ENCODE results near the gene TLX2.

Gene TLX2

DNA sequence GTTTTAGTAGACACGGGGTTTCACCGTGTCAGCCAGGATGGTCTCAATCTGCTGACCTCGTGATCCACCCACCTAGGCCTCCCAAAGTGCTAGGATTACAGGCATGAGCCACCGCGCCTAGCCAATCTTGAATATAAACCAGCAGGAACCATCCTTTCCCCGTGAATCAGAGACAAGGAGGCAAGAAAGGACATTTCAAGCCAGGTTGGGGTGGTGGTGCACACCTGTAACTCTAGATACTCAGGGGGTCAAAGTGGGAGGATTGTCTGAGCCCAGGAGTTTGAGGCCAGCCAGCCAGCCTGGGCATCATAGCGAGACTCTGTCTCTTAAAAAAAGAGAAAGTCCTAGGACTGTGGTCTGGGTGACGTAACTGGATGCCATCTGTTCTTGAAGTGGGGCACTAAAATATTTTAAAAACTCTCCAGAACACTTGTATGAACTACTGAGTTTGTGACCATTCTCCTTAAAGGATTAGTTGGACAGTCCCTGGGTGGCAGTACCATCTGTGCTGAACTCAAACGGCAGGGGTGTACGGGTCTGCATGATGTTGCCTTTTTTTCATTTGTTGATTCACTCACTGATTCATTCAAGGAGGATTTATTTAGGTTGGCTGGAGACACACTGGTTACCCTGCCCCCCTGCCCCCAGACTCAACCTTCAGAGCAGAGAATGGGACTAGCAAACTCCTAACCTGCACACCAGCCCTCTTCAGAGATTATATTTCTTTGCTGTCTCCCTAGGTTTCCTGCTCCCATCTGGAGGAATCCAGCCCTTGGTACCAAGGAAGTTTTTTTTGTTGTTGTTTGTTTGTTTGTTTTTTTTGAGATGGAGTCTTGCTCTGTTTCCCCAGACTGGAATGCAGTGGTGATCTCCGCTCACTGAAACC is 2.9 kb upstream of the TLX2 start:
- no peak for DNase-seq (ENCODE audit: low read depth in 2 of 2)

DNA sequence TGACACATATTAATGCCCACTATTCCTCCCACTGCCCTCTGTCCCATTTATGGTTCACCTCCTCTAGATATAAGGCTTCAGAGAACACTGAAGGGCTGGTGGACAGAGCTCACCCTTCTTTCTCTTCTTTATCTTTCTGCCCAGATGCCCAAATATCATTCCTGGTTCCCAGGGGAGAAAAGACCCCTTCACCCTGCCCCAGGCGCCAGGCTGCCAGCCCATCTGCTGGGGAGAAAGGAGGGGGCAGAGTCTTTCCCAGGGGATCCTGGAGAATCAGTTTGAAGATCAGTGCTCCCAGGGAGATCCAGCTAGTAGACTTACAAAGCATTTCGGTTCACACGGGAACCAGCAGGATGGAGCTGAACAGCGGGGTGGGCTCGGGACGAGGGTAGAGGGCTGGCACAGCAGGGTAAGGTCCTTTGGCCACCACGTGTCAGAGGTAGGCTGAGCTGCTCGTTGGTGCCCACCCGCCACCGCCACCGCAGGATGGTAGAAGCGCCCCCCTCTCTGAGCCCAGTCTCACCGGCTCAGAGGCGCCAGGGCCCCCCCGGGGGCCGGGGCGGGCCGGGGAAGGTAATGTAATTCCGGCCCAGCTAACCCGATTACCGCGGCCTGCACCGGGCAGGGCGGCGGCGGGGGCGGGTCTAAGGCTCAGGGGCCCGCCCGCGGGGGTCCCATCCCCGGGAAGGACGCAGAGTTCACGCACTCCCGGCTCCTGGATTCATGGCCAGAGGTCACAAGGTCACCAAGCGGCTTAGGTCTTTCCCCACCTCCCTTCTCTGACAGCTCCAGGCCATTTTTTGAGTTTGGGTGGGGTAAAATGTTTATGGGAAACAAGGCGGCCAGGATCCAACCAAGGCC is 1.3 kb upstream of the TLX2 start:
- no peak for DNase-seq (ENCODE audit: low read depth in 2 of 2)

DNA sequence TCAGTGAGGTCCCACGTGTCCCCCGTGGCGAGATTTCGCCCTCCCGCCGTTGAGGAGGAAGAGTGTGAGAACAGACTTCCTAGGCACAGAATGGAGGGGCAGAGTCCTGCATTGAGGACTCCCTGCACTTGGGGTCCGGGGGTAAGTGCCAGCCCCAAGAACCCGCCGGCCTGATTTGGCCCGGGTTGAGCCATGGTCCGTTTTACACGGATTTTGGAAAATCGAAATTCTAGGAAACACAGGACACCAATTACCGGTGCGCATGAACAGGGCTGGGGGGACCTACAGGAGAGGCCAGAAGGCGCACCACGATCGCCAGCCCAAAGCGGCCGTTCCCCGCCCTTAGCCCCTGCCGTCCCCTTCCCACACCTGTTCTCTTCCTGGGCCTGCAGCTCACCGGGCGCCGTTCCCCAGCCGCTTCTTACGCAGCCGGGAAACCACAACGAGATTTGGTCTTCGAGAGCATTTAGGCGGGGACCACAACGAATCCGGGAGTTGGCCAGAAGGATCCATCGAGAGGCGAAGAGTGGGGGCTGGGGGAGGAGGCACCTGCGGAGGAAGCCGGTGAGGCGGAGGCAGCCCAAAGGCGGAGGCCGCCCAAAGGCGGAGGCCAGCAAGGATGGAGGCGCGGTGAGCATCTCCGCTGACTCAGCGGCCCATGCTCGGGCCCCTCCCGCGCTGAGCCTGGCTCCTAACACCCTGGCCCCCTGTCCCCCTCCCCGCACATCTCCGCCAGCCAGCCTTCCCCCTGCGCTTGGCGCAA is 464 bp upstream of the TLX2 start:
- DNase-seq (ENCODE audit: low read depth in 2 of 2), result no peak

DNA sequence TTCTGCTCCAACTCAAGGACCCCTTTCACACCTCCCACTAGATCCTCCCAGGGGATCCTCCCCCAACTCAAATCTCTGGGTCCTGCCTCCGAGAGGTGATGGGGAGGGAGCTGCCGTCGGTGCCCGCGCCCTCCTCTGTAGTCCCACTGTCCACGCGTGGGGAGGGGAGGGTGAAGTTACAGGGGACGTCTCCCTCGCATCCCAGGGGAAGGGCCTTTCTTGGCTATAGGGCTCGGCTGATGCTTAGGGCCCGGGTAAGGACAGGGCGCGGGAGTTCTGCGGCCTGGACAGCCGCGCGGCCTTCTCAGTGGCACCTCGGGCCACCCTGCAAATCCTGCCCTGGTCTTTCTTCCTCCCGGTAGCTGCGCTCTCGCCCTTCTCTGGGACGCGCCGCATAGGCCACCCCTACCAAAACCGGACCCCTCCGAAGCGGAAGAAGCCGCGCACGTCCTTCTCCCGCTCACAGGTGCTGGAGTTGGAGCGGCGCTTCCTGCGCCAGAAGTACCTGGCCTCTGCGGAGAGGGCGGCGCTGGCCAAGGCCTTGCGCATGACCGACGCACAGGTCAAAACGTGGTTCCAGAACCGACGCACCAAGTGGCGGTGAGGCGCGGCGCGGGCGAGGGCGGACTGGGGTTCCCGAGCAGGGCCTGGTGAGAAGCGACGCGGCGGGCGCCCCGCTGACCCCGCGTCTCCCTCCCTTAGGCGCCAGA is 1.2 kb downstream of the TLX2 start:
- no peak for DNase-seq (ENCODE audit: low read depth in 2 of 2)

GRCh38 chr2:74515981-74516633 is 1.9 kb downstream of the TLX2 start:
- no peak for DNase-seq (ENCODE audit: low read depth in 2 of 2)

DNA sequence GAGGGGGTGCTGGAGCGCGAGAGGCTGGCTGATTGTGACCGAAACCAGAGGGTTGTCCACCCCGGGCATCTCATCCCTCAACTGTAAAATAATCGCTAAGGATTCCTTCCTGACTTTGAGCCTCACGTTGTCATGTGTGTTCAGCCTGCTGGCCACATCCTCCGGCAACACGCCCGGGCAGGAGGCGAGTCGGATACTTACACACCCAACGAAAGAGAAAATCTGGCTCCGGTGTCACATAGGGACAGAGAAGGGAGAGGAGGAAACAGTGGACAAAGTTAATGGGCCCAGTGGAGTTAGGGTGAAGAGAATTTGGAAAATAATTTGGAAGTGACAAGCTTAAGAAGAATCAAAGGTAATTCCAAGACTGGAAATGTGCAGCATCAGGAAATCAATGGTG is 2.4 kb downstream of the TLX2 start:
- no peak for DNase-seq (ENCODE audit: low read depth in 2 of 2)

DNA sequence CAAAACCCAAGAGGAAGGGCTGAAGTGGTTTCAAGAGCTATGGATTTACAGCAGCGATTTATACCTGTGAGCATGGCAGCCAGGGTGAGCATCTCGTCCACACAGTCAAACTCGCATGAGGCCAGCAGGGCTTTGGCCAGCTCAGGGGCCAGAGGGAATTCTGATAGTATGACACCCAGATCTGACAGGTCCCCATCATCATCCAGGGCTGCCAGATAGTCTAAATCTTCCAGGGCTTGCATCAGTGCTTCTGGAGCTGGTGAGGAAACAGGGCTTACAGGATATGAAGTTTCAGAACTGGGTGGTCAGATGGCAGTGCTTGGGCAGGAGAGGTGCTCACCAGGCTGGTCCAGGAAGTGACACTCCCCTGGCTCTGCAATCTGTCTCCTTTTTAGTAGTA is 8.3 kb downstream of the TLX2 start:
- DNase-seq (ENCODE audit: low read depth in 2 of 2), result no peak

DNA sequence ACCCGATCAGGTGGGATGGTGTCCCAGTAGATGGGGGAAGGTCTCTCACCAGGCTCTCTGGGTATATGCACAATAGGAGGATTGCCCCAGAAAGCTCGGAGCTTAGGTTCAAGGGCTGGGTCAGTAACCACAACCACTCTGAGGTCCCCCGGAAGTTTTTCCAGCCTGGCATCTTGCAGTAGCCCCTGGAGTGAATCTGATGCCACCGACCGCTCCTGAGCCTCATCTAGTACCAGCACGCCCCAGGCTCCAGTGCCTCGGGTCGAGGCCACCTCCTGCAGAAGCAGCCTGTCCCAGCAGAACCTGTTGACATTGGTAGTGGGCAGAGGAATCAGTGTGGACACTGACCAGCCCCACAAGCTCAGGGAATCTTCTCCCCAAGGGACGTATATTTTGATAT is 9.8 kb downstream of the TLX2 start:
- DNase-seq (ENCODE audit: low read depth in 2 of 2), result no peak

- no peak for DNase-seq (ENCODE audit: low read depth in 2 of 2)
Measured at GRCh38 chr2:74524955-74525716, 10.9 kb downstream of the TLX2 start.

- no peak for DNase-seq (ENCODE audit: low read depth in 2 of 2)
Measured at GRCh38 chr2:74525717-74526648, 11.7 kb downstream of the TLX2 start, which contains the start of gene DQX1. Gene DQX1, minus strand, starts transcription at chr2:74526231. Its CDS starts 502 bp downstream, at chr2:74525729.

DNA sequence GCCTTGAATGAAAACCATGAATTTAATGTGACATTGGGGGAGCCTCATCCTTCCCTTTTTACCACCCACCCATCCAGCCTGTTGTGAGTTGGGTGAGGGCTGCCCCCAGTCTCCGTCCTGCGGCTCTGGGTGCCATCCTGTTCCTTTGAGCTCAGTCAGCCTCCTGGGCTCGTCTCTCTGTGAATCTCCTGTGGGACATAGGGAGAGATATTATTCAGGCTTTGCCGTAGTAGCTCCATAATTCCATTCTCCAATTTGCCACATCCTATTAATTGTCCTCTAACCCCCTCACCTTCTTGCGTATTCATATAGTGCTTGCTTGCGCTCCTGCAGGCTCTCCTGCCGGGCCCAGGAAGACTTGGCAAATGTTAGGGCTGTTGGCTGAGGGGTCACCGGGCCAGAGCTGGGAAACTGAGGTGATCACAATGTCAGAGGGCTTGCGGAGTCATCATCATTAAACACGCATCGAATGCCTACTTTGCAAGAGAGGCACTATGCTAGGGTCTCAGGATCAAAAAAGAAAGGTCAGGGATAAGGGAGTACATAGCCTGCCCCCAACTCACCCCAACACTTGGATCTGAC is 12.5 kb downstream of the TLX2 start:
- DNase-seq (ENCODE audit: low read depth in 2 of 2), result no peak

DNA sequence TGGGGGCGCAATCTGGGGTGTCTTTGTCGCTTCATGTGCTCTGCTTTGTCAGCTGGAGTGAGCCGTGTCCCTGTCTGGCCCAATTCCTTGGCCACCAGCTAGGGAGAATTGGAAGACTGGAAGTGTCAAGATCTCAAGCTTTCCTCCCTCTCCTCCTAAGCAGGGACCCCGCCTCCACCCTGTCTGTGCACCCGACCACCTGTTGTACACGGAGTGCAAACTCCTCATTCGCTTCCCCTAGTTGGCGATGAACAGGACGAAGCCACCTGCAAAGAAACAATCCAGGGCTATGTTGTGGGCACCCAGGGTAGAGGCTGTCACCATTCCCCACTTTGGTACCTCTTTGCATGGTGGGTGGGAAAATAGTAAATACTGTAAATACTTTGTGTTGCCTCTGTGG is 13.5 kb downstream of the TLX2 start:
- DNase-seq (ENCODE audit: low read depth in 2 of 2), result no peak

DNA sequence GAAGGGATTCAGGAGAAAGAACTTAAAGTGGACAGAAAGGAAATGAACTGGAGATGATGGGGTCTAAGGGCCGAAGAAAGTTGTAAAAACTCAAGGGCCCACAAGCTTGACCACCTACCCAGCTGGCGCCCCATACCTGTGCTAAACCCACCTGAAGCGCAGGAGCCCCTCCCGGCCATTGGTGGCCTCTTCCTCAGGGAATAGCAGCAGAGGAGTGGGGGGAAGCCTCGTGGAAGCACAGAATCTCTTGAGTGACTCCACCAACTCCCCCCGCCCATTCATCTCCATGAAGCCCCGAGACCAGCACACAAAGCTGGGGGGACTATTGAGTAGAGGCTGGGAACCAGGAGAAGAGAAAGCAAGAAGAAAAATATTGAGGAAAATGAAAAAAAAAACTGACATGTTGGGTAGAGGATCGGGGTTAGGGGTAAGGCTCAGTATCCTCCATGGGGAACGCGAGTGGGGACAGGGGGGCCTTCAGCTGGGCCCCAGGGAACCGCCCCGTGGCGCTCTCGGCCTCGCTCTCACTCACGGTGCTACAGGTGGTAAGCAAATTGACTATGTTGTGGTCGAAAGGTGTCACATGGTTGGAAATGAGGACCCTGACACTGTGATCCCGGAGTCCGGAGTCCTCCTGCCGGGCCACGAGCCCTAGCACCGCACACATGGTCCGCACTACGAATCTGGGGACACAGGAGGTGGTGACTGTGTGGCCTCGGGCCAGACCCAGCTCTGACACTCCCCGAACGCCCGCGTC is 14.5 kb downstream of the TLX2 start:
- no peak for DNase-seq (ENCODE audit: low read depth in 2 of 2)

DNA sequence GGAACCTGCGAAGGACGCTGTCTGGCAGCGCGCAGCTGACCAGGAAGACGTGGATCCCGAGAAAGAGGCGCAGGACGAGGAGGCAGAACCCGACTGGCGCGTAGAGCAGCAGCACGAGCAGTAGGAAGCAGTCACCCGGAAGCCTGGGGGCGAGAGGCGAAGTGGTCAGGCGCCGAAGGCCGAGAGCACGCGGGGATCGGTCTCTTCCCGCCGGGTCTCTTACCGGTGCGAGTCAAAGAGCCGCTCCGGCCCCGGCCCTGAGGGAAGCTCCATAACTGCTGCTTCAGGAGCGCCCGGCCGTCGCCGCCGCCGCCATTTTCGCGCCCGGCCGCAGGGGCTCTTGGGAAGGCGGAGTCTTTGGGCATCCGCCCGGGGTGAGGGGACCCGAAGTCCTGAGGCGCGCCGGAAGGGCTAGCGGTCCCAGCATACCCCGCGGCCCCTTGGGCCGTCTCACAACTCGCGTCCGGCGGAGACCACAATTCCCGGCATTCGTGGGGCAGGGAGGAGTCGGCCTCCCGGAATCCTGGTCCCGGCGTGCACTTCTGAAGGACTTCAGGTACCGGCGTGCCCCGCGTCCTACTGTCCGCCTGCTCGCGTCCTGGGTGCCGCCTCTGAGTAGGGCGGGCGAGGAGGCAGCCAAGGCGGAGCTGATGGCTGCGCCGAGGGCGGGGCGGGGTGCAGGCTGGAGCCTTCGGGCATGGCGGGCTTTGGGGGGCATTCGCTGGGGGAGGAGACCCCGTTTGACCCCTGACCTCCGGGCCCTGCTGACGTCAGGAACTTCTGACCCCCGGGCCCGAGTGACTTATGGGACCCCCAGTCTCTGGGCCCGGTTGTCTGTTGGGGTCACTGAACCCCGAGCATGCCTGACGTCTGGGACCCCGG is 15.3 kb downstream of the TLX2 start, which contains the start of the genes AUP1 and HTRA2:
AUP1 (minus strand) TSS at position 350 of the 882 bp plus-strand sequence; CDS start at position 273, 77 bp downstream.
HTRA2 (plus strand) TSS at position 577 of the 882 bp plus-strand sequence; CDS start at position 651, 74 bp downstream.
- peak; percentile 97 to 98 for DNase-seq (ENCODE audit: low read depth in 2 of 2)

DNA sequence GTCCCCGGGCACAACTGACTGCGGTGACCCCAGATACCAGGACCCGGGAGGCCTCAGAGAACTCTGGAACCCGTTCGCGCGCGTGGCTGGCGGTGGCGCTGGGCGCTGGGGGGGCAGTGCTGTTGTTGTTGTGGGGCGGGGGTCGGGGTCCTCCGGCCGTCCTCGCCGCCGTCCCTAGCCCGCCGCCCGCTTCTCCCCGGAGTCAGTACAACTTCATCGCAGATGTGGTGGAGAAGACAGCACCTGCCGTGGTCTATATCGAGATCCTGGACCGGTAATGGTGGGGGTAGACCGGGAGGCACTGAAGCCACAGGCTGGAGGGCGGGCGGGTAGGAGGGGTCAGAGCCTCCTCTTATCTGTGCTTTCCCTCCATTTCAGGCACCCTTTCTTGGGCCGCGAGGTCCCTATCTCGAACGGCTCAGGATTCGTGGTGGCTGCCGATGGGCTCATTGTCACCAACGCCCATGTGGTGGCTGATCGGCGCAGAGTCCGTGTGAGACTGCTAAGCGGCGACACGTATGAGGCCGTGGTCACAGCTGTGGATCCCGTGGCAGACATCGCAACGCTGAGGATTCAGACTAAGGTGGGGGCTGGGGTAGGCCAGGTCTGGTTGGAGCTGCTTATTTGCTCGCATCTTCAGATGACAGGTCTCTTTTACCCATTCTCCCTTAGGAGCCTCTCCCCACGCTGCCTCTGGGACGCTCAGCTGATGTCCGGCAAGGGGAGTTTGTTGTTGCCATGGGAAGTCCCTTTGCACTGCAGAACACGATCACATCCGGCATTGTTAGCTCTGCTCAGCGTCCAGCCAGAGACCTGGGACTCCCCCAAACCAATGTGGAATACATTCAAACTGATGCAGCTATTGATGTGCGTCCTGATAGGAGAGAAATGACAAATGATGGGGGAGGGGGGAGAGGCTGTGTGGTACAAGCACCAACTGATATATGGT is 16.3 kb downstream of the TLX2 start:
- DNase-seq (ENCODE audit: low read depth in 2 of 2), result no peak
